Neuronal stem cell (in vitro differentiated cells): ENCODE data around the gene HIPK3.

Experiments
- DNase-seq: peaks from one replicate; pipeline ENCODE4 v3.0.0-alpha.2; 2013; ENCODE audit warnings: low spot score
- H2AFZ ChIP-seq: one replicate; pipeline ENCODE4 v1.6.1; 2013; ENCODE audit warnings: mild to moderate bottlenecking, low read length, inconsistent platforms
- H2AK5ac ChIP-seq: 2 replicates; pipeline ENCODE4 v1.6.1; 2013; ENCODE audit warnings: low read depth, mild to moderate bottlenecking, inconsistent platforms, low read length, moderate library complexity, mixed read lengths
- H2BK120ac ChIP-seq: 2 replicates; pipeline ENCODE4 v1.6.1; 2013; ENCODE audit warnings: low read depth, mild to moderate bottlenecking, inconsistent platforms, low read length, moderate library complexity, mixed read lengths
- H2BK12ac ChIP-seq: one replicate; pipeline ENCODE4 v1.6.1; 2013; ENCODE audit warnings: low read length, inconsistent platforms
- H2BK15ac ChIP-seq: 2 replicates; pipeline ENCODE4 v1.6.1; 2013; ENCODE audit warnings: mild to moderate bottlenecking, low read length, inconsistent platforms, mixed read lengths
- H2BK5ac ChIP-seq: one replicate; pipeline ENCODE4 v1.6.1; 2013; ENCODE audit warnings: inconsistent platforms, mild to moderate bottlenecking, low read length, moderate library complexity
- H3K14ac ChIP-seq: one replicate; pipeline ENCODE4 v1.6.1; 2013; ENCODE audit warnings: low read length, inconsistent platforms
- H3K18ac ChIP-seq: 2 replicates; pipeline ENCODE4 v1.6.1; 2013; ENCODE audit warnings: low read length, inconsistent platforms
- H3K23ac ChIP-seq: 2 replicates; pipeline ENCODE4 v1.6.1; 2013; ENCODE audit warnings: low read depth, mild to moderate bottlenecking, mixed read lengths, low read length, inconsistent platforms; ENCODE audit not compliant: poor library complexity
- H3K27ac ChIP-seq: replicated peaks from 3 replicates; pipeline ENCODE4 v1.5.1; 2013; ENCODE audit warnings: low read length, inconsistent platforms
- H3K27me3 ChIP-seq, 3 experiments: 2 replicates each; pipeline ENCODE4 v1.6.1; 2013; ENCODE audit warnings: low read length in 3 of 3, mild to moderate bottlenecking in 2 of 3, inconsistent platforms in 1 of 3, low read depth in 1 of 3, mixed read lengths in 1 of 3, moderate library complexity in 1 of 3; ENCODE audit not compliant: control insufficient read depth in 3 of 3, insufficient read depth in 3 of 3
- H3K36me3 ChIP-seq, 2 donors: replicated peaks in 1 of 2; 2 replicates each; pipeline ENCODE4 v1.6.1; 2013; ENCODE audit warnings: low read length in 2 of 2; ENCODE audit not compliant: control insufficient read depth in 2 of 2, insufficient read depth in 2 of 2
- H3K4ac ChIP-seq: 2 replicates; pipeline ENCODE4 v1.6.1; 2013; ENCODE audit warnings: inconsistent platforms, mild to moderate bottlenecking, low read length, moderate library complexity
- H3K4me1 ChIP-seq, 2 donors: 1 replicate in 1 of 2; 2 replicates in 1 of 2; pipeline ENCODE4 v1.6.1; 2013; ENCODE audit warnings: low read length in 2 of 2, low read depth in 1 of 2; ENCODE audit not compliant: control insufficient read depth in 2 of 2, insufficient read depth in 1 of 2
- H3K4me2 ChIP-seq: one replicate; pipeline ENCODE4 v1.6.1; 2013; ENCODE audit warnings: mild to moderate bottlenecking, low read length, inconsistent platforms; ENCODE audit not compliant: insufficient read depth, poor library complexity, severe bottlenecking
- H3K4me3 ChIP-seq, 2 donors: 2 replicates each; pipeline ENCODE4 v1.5.1; 2013; ENCODE audit warnings: low read length in 2 of 2, mild to moderate bottlenecking in 2 of 2, inconsistent platforms in 1 of 2, moderate library complexity in 1 of 2
- H3K79me1 ChIP-seq: one replicate; pipeline ENCODE4 v1.6.1; 2013; ENCODE audit warnings: low read depth, mild to moderate bottlenecking, inconsistent platforms, low read length, moderate library complexity
- H3K9ac ChIP-seq: one replicate; pipeline ENCODE4 v1.6.1; 2013; ENCODE audit warnings: mild to moderate bottlenecking, low read depth, low read length, inconsistent platforms; ENCODE audit not compliant: poor library complexity
- H3K9me3 ChIP-seq, 2 donors: replicated peaks in 1 of 2; 2 replicates each; pipeline versions ENCODE3 to v1.6.1; 2013; ENCODE audit warnings: low read length in 2 of 2, mild to moderate bottlenecking in 2 of 2, inconsistent platforms in 1 of 2, low read depth in 1 of 2, mixed read lengths in 1 of 2, moderate library complexity in 1 of 2; ENCODE audit not compliant: control insufficient read depth in 2 of 2, insufficient read depth in 1 of 2
- H4K8ac ChIP-seq: one replicate; pipeline ENCODE4 v1.6.1; 2013; ENCODE audit warnings: low read depth, mild to moderate bottlenecking, inconsistent platforms, low read length, moderate library complexity
- H4K91ac ChIP-seq: one replicate; pipeline ENCODE4 v1.6.1; 2013; ENCODE audit warnings: low read length, low read depth, mild to moderate bottlenecking, inconsistent platforms; ENCODE audit not compliant: poor library complexity
- WGBS, 2 donors: extraction: QIAGEN DNeasy Blood & Tissue Kit; methylation state at CpG; one replicate each; pipeline ENCODE4 v1.1.7; 2013; ENCODE audit warnings: missing lambda C conversion rate in 2 of 2, mixed read lengths in 1 of 2; ENCODE audit not compliant: insufficient read length in 2 of 2, insufficient replicate concordance in 1 of 2; ENCODE audit errors: extremely low coverage in 2 of 2; 5-methylcytosine and 5-hydroxymethylcytosine counted together

Gene HIPK3

DNA sequence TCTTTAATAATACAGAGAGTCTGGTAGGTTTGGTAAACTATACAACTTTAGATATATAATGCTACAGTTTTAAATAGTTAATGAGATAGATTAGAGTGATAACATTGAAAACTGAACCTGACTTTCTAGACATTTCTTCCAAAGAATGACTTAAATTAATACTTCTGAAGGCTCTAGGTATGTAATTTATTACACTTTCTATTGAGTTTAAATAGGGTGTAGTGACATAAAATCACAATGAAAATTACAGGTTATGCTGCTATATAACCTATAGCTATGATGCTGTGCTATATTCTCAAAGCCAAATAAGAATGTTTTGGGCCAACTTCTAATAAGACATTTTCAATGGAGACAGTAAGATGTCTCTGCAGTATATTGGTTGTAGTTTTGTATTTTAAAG is 7.7 kb downstream of the HIPK3 start:
- no peak for DNase-seq
- Histone ChIP-seq H4K8ac (no peak overlapping the region), H3K4me1 (peaks cover 0 to under 1% of the 10 kb centered on the region in 2 donors), H2BK15ac (no peak overlapping the region), H3K23ac (no peak overlapping the region), H3K27me3 (no peaks in the 10 kb centered on the region), H3K27ac (no peak overlapping the region), H3K18ac (no peak overlapping the region), H3K4me3 (no peak overlapping the region), H2AFZ (no peak overlapping the region), H3K14ac (no peak overlapping the region), H3K36me3 (no peaks in the 10 kb centered on the region), H2BK5ac (no peak overlapping the region), H3K79me1 (no peaks in the 10 kb centered on the region), H3K9me3 (no peaks in the 10 kb centered on the region), H3K4me2 (no peak overlapping the region), H4K91ac (no peak overlapping the region), H2AK5ac (no peak overlapping the region), H3K9ac (no peak overlapping the region), H2BK12ac (no peak overlapping the region), H3K4ac (no peak overlapping the region), H2BK120ac (no peak overlapping the region)

DNA sequence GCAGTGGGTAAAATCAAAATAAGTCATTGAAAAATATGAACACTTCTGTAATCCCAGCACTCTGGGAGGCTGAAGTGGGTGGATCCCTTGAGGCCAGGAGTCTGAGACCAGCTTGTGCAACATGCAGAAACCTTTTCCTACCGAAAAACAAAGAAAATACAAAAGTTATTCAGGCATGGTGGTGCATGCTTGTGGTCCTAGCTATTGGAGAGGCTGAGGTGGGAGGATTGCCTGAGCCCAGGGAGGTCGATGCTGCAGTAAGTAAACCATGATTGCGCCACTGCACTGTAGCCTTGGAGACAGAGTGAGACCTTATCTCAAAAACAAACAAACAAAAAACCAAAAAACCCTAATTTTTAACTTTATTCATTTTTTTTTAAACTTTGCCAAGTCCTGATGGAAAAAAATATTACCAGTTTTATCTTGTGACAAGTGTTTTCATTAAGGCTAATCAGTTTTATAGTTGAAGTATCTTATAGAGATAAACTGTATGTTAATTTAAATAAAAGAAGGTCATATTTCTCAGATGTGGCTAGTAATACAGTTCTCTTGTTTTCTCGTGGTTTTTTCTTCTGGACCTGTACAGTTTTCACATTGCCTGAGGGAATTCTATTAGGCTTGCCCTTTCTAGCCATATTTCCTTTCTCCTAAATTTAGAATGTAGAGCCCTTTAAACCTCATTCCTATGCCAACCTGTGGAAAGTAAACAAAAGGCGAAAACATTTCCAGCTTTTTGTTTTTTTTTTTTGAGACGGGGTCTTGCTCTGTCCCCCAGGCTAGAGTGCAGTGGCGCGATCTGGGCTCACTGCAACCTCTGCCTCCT is 9.4 kb downstream of the HIPK3 start:
- no peak overlapping the region for H3K27ac ChIP-seq
- no peak for DNase-seq
- no peak overlapping the region for H4K91ac ChIP-seq
- H3K23ac ChIP-seq = no peak overlapping the region
- no peak overlapping the region for H3K9ac ChIP-seq
- H2AK5ac ChIP-seq = no peak overlapping the region
- no peak overlapping the region for H2BK120ac ChIP-seq
- no CpG with 5 or more reads among the region's 8 CpGs for WGBS, 2 donors
- no peak overlapping the region for H3K18ac ChIP-seq
- no peak overlapping the region for H2BK15ac ChIP-seq
- no peak overlapping the region for H4K8ac ChIP-seq
- H2BK12ac ChIP-seq = no peak overlapping the region
- no peak overlapping the region for H2BK5ac ChIP-seq
- H3K14ac ChIP-seq = no peak overlapping the region
- no peaks in the 10 kb centered on the region for H3K9me3 ChIP-seq
- H3K27me3 ChIP-seq = no peaks in the 10 kb centered on the region
- no peak overlapping the region for H3K4me2 ChIP-seq
- H3K79me1 ChIP-seq = no peaks in the 10 kb centered on the region
- H3K36me3 ChIP-seq = no peaks in the 10 kb centered on the region
- H2AFZ ChIP-seq = no peak overlapping the region
- H3K4ac ChIP-seq = no peak overlapping the region
- no peaks in the 10 kb centered on the region for H3K4me1 ChIP-seq
- H3K4me3 ChIP-seq = no peak overlapping the region

GRCh38 chr11:33268945-33269540 is 11.9 kb downstream of the HIPK3 start:
- Histone ChIP-seq H3K4me3 (no peak overlapping the region), H2AK5ac (no peak overlapping the region), H3K27ac (no peak overlapping the region), H3K14ac (no peak overlapping the region), H4K8ac (no peak overlapping the region), H3K36me3 (no peaks in the 10 kb centered on the region), H3K79me1 (no peaks in the 10 kb centered on the region), H3K9me3 (peaks cover 0 to 2% of the 10 kb centered on the region in 2 donors), H2BK120ac (no peak overlapping the region), H2BK15ac (no peak overlapping the region), H2AFZ (no peak overlapping the region), H3K4me2 (no peak overlapping the region), H3K23ac (no peak overlapping the region), H2BK5ac (no peak overlapping the region), H3K18ac (no peak overlapping the region), H3K4ac (no peak overlapping the region), H4K91ac (no peak overlapping the region), H3K4me1 (no peaks in the 10 kb centered on the region), H2BK12ac (no peak overlapping the region), H3K27me3 (no peaks in the 10 kb centered on the region), H3K9ac (no peak overlapping the region)
- WGBS, 2 donors = no CpG with 5 or more reads among the region's 4 CpGs
- no peak for DNase-seq

- no peak overlapping the region for H3K9ac ChIP-seq
- no peak overlapping the region for H3K23ac ChIP-seq
- H3K9me3 ChIP-seq = peaks cover 0 to 2% of the 10 kb centered on the region in 2 donors
- H2BK5ac ChIP-seq = no peak overlapping the region
- H3K4me3 ChIP-seq = no peak overlapping the region
- H3K4me2 ChIP-seq = no peak overlapping the region
- H3K18ac ChIP-seq = no peak overlapping the region
- no peak overlapping the region for H2BK15ac ChIP-seq
- H3K14ac ChIP-seq = no peak overlapping the region
- WGBS, 2 donors = no CpG with 5 or more reads among the region's 6 CpGs
- H2AFZ ChIP-seq = no peak overlapping the region
- no peaks in the 10 kb centered on the region for H3K4me1 ChIP-seq
- no peak overlapping the region for H4K91ac ChIP-seq
- no peak for DNase-seq
- no peaks in the 10 kb centered on the region for H3K36me3 ChIP-seq
- H3K4ac ChIP-seq = no peak overlapping the region
- H3K27me3 ChIP-seq = no peaks in the 10 kb centered on the region
- H2BK12ac ChIP-seq = no peak overlapping the region
- H3K27ac ChIP-seq = no peak overlapping the region
- no peak overlapping the region for H2AK5ac ChIP-seq
- H4K8ac ChIP-seq = no peak overlapping the region
- no peak overlapping the region for H2BK120ac ChIP-seq
- no peaks in the 10 kb centered on the region for H3K79me1 ChIP-seq
Observed at GRCh38 chr11:33269822-33270221, 12.6 kb downstream of the HIPK3 start.
